ENCODE measurements around the gene ALDH1L1. TPM values are rescaled to one million over a fixed set of nuclear protein-coding genes. Genes with fewer than 3 reads are reported as not detected.

Gene ALDH1L1
- total RNA-seq, 2 experiments from 2014 or later, result not detected

- Mint-ChIP-seq H3K27me3 (peaks cover 21% of the 10 kb centered on the region), H3K4me1 (ENCODE audit: low read depth) (no peaks in the 10 kb centered on the region), H3K4me3 (no peak overlapping the region), H3K27ac (no peak overlapping the region), H3K9me3 (no peaks in the 10 kb centered on the region), H3K36me3 (ENCODE audit: low read depth) (no peaks in the 10 kb centered on the region)
- ChIA-PET POLR2A (no interaction called here), CTCF (interaction anchor here (1.8 to 3.7 kb wide), 3 partner anchors 15 to 63 kb away, joined by 4 to 28 read pairs (median 12); no protein-coding TSS in a partner anchor)
- no peak for TF ChIP-seq CTCF (IDR thresholded peaks at IDR 0.05)
- no peak for DNase-seq
- ATAC-seq, result no peak
- intact Hi-C loops (cut with micrococcal nuclease), result no loop called here
These were observed 44.8 kb downstream of the ALDH1L1 start for GRCh38 chr3:126135406-126136076.

GRCh38 chr3:126135071-126135405 is 45.3 kb downstream of the ALDH1L1 start:
- Mint-ChIP-seq H3K4me3 (no peak overlapping the region), H3K9me3 (no peaks in the 10 kb centered on the region), H3K27ac (no peak overlapping the region), H3K27me3 (peaks cover 20% of the 10 kb centered on the region), H3K4me1 (ENCODE audit: low read depth) (no peaks in the 10 kb centered on the region), H3K36me3 (ENCODE audit: low read depth) (no peaks in the 10 kb centered on the region)
- TF ChIP-seq CTCF (IDR thresholded peaks at IDR 0.05), result no peak
- intact Hi-C loops (cut with micrococcal nuclease), result no loop called here
- ChIA-PET CTCF (interaction anchor here (1.6 to 3.7 kb wide), 6 partner anchors 15 to 254 kb away, joined by 4 to 28 read pairs (median 8); no protein-coding TSS in a partner anchor), POLR2A (no interaction called here)
- ATAC-seq (no peak), DNase-seq (no peak)

GRCh38 chr3:126134219-126134975 is 46.0 kb downstream of the ALDH1L1 start:
- no peak overlapping the region for H3K27ac Mint-ChIP-seq
- intact Hi-C loops (cut with micrococcal nuclease), result no loop called here
- POLR2A ChIA-PET, result no interaction called here
- no peaks in the 10 kb centered on the region for H3K9me3 Mint-ChIP-seq
- CTCF ChIA-PET, result interaction anchor here (0.7 to 3.7 kb wide), 13 partner anchors 13 to 258 kb away, joined by 3 to 28 read pairs (median 3); no protein-coding TSS in a partner anchor
- no peaks in the 10 kb centered on the region for H3K4me1 Mint-ChIP-seq (ENCODE audit: low read depth)
- DNase-seq, result peak; percentile 72
- no peaks in the 10 kb centered on the region for H3K36me3 Mint-ChIP-seq (ENCODE audit: low read depth)
- no peak overlapping the region for H3K4me3 Mint-ChIP-seq
- ATAC-seq, result peak; percentile 80
- peaks cover 17% of the 10 kb centered on the region for H3K27me3 Mint-ChIP-seq
- TF ChIP-seq CTCF (IDR thresholded peaks at IDR 0.05), result peak; percentile 72

GRCh38 chr3:126133606-126134005 is 46.8 kb downstream of the ALDH1L1 start:
- Mint-ChIP-seq H3K36me3 (ENCODE audit: low read depth) (no peaks in the 10 kb centered on the region), H3K4me3 (no peak overlapping the region), H3K4me1 (ENCODE audit: low read depth) (no peaks in the 10 kb centered on the region), H3K27ac (no peak overlapping the region), H3K27me3 (peaks cover 13% of the 10 kb centered on the region), H3K9me3 (no peaks in the 10 kb centered on the region)
- CTCF ChIA-PET, result interaction anchor here (0.6 to 3.7 kb wide), 13 partner anchors 13 to 526 kb away, joined by 3 to 28 read pairs (median 3); no protein-coding TSS in a partner anchor
- intact Hi-C loops (cut with micrococcal nuclease), result no loop called here
- TF ChIP-seq CTCF (IDR thresholded peaks at IDR 0.05), result no peak
- POLR2A ChIA-PET, result no interaction called here
- ATAC-seq (no peak), DNase-seq (no peak)
